ENCODE results near the gene PDE5A. TPM values are rescaled to one million over a fixed set of nuclear protein-coding genes. Genes with fewer than 3 reads are reported as not detected.

The PDE5A gene
- total RNA-seq = 4.3 and 5.3 TPM in 2 replicates

DNA sequence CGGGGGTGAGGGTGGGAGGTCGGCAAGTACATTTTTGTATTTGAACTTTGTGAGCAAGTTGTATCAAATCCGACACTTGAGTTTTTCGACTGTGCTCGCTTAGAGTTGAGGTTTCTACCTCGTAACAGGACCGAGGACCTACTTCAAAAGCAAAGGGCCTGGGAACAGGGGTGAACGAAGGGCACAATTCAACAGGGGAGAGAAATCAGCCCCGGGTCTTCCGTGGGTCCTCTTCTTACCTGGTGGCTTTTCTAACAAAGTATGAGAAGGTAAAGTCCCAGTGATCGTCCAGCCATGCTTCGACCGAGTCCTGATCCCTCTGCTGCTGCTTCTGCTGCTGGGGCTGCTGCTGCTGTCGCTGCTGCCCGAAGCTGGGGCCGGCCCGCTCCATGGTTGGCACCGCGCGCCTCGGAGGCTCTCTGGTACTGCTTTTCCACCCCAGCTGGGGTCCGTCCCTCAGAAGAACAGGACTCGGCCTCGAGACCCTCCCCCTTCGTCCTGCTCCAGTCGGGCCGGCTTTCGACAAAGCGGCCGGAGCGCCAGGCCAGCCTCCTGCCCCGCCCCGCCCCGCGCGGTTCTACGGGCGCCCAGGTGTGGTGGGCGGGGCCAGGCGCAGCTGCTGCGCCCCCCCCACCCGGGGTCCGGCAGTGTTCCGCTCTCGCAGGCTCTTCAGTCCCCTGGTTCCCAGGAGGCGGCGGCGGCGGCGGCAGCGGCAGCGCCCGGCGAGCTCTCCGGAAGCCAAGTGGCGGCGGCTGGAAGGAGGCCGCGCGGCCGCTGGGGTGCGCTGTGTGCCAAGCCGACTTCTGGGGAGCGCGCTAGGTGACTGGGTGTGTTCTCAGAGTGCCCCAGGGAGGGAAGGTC lies at the start of gene PDE5A:
Gene PDE5A (minus strand): TSS at position 524 of the 861 bp plus-strand sequence. CDS start 133 bp downstream, at position 391.

All from tracheal epithelial cell (primary cell).